Endothelial cell of umbilical vein (primary cell): Measurements from ENCODE around the gene CD80. TPM values are rescaled to one million over a fixed set of nuclear protein-coding genes. Genes with fewer than 3 reads are reported as not detected.

Experiments
- BruUV-seq: library from RNA; stranded (reverse); fragments of 400-500 nt; replicated peaks from 2 replicates; lab custom pipeline; 2021; lab: Mats Ljungman, UMichigan
- CTCF ChIA-PET: fragments of 300-600, 350-600 bp; sonication (Branson Sonifier 250); formaldehyde crosslinking; loops from one replicate; lab custom pipeline; 2021; ENCODE audit warnings: antibody characterized with exemption, inconsistent platforms; lab: Charles Lee
- POLR2A ChIA-PET: fragments of 300-600, 350-600 bp; sonication (Branson Sonifier 250); formaldehyde crosslinking; loops from one replicate; lab custom pipeline; 2021; ENCODE audit warnings: antibody characterized with exemption, inconsistent platforms; lab: Charles Lee
- DNase-seq: peaks from one replicate; pipeline ENCODE4 v3.0.0-alpha.2; 2011; ENCODE audit warnings: low read depth, low spot score
- FAIRE-seq: peaks from 2 replicates; lab custom pipeline; 2011; peaks lifted over from hg19 to GRCh38; lab: Jason Lieb, UNC
- H2AFZ ChIP-seq: 2 replicates; pipeline ENCODE4 v1.6.0; 2012; ENCODE audit warnings: low read depth, low read length, control low read depth, inconsistent platforms
- H3K27ac ChIP-seq: 2 replicates; pipeline ENCODE4 v1.5.1; 2011; ENCODE audit warnings: low read depth, mild to moderate bottlenecking, control low read depth, low read length, moderate library complexity; ENCODE audit not compliant: insufficient read depth
- H3K27me3 ChIP-seq, 2 experiments: 2 replicates each; pipeline versions ENCODE4 v1.6.0 to v1.6.1; 2011; ENCODE audit warnings: low read length in 2 of 2, mixed read lengths in 1 of 2; ENCODE audit not compliant: control insufficient read depth in 2 of 2, insufficient read depth in 2 of 2
- H3K36me3 ChIP-seq, 2 experiments: 2 replicates in 1 of 2; 3 replicates in 1 of 2; pipeline ENCODE4 v1.5.1; 2011; ENCODE audit warnings: low read length in 2 of 2, mild to moderate bottlenecking in 1 of 2, moderate library complexity in 1 of 2; ENCODE audit not compliant: control insufficient read depth in 2 of 2, insufficient read depth in 2 of 2; ENCODE audit errors: extremely low read depth in 1 of 2
- H3K4me1 ChIP-seq: 3 replicates; pipeline ENCODE4 v1.5.1; 2011; ENCODE audit warnings: mild to moderate bottlenecking, low read length; ENCODE audit not compliant: control insufficient read depth, insufficient read depth; ENCODE audit errors: extremely low read depth
- H3K4me2 ChIP-seq: 2 replicates; pipeline ENCODE4 v1.6.1; 2011; ENCODE audit warnings: low read length, control low read depth, mixed read lengths; ENCODE audit not compliant: insufficient read depth
- H3K4me3 ChIP-seq, 3 experiments: fragments of 200-600 bp in 1 of 3; sonication (generic), shearing (Covaris generic) in 1 of 3; replicated peaks in 1 of 3; 2 replicates each; pipeline ENCODE4 v1.5.1; 2011 to 2016; ENCODE audit warnings: control low read depth in 3 of 3, low read length in 3 of 3, mild to moderate bottlenecking in 2 of 3, inconsistent platforms in 1 of 3, low read depth in 1 of 3, moderate library complexity in 1 of 3; ENCODE audit not compliant: insufficient read depth in 1 of 3
- H3K79me2 ChIP-seq: 2 replicates; pipeline ENCODE4 v1.6.0; 2012; ENCODE audit warnings: low read length, inconsistent platforms; ENCODE audit not compliant: control insufficient read depth, insufficient read depth
- H3K9ac ChIP-seq: replicated peaks from 2 replicates; pipeline ENCODE3; 2011; ENCODE audit warnings: low read length, control low read depth; ENCODE audit not compliant: insufficient read depth; ENCODE audit errors: extremely low read depth
- H3K9me1 ChIP-seq: replicated peaks from 3 replicates; pipeline ENCODE4 v1.6.0; 2011; ENCODE audit warnings: mild to moderate bottlenecking, low read length; ENCODE audit not compliant: control insufficient read depth, insufficient read depth; ENCODE audit errors: extremely low read depth
- H3K9me3 ChIP-seq: replicated peaks from 2 replicates; pipeline ENCODE4 v1.5.1; 2012; ENCODE audit warnings: low read length, inconsistent platforms; ENCODE audit not compliant: control insufficient read depth, insufficient read depth
- H4K20me1 ChIP-seq: replicated peaks from 2 replicates; pipeline ENCODE3; 2011; ENCODE audit warnings: mild to moderate bottlenecking, low read length; ENCODE audit not compliant: control insufficient read depth, insufficient read depth; ENCODE audit errors: extremely low read depth
- EZH2 ChIP-seq: IDR thresholded peaks from 2 replicates; pipeline ENCODE4 v1.6.1; 2012; ENCODE audit warnings: borderline replicate concordance, low read depth, mild to moderate bottlenecking, moderate library complexity, low read length, inconsistent platforms; ENCODE audit not compliant: severe bottlenecking
- FOS ChIP-seq: IDR thresholded peaks from 2 replicates; pipeline ENCODE4 v1.6.1; 2011; ENCODE audit warnings: mild to moderate bottlenecking, low read length, moderate library complexity, borderline replicate concordance; ENCODE audit not compliant: insufficient read depth
- GATA2 ChIP-seq: IDR thresholded peaks from 2 replicates; pipeline ENCODE4 v1.7.0; 2011; ENCODE audit warnings: low read depth, mild to moderate bottlenecking, moderate library complexity, mixed read lengths, low read length; ENCODE audit not compliant: insufficient read length, insufficient read depth
- JUN ChIP-seq: IDR thresholded peaks from 2 replicates; pipeline ENCODE4 v1.6.1; 2011; ENCODE audit warnings: borderline replicate concordance, low read depth; ENCODE audit not compliant: insufficient read length, insufficient read depth
- MYC ChIP-seq: IDR thresholded peaks from one replicate; pipeline ENCODE4 v1.6.1; 2011; ENCODE audit warnings: mild to moderate bottlenecking, low read depth, low read length
- POLR2A ChIP-seq: IDR thresholded peaks from 2 replicates; pipeline ENCODE4 v1.6.1; 2012; ENCODE audit warnings: low read depth, mild to moderate bottlenecking, control low read depth, low read length
- POLR2AphosphoS5 ChIP-seq: IDR thresholded peaks from 2 replicates; pipeline ENCODE4 v1.6.1; 2012; ENCODE audit warnings: low read depth, mild to moderate bottlenecking, control low read depth, low read length, moderate library complexity; ENCODE audit not compliant: insufficient read depth
- dilution Hi-C: fragments of 300-500 bp; cut with MboI; formaldehyde crosslinking; loops from one replicate; pipeline ENCODE4 v1.15.0; 2019; ENCODE audit warnings: low sequenced_read_pairs; ENCODE audit not compliant: extremely low pct_ligation_motif_present
- intact Hi-C: fragments of 100-400 bp; cut with micrococcal nuclease; formaldehyde crosslinking; loops from one replicate; pipeline ENCODE4 v1.10.0; 2022
- polyA plus RNA-seq, 4 experiments: library from polyadenylated mRNA; depleted of rRNA in 3 of 4; stranded (reverse) in 3 of 4; unstranded in 1 of 4; fragments of >200 nt; gene quantifications; 2 replicates each; pipeline versions ENCODE4 v1.2.1 to v1.2.3, GENCODE V29; 2011 to 2012; ENCODE audit warnings: missing spikeins in 1 of 4
- total RNA-seq: library from RNA; stranded (reverse); gene quantifications from 2 replicates; pipeline ENCODE4 v1.2.3, GENCODE V29; 2021
- TF ChIP-seq, protein P1 (sequence below): IDR thresholded peaks from 2 replicates; pipeline ENCODE4 v1.6.1; 2011; ENCODE audit not compliant: insufficient read depth, insufficient read length
- TF ChIP-seq, protein P2 (sequence below), 2 donors: IDR thresholded peaks; 1 replicate in 1 of 2; 2 replicates in 1 of 2; pipeline ENCODE4 v1.5.1; 2011; ENCODE audit warnings: low read length in 2 of 2, mild to moderate bottlenecking in 2 of 2, moderate library complexity in 2 of 2, control low read depth in 1 of 2, inconsistent platforms in 1 of 2, low read depth in 1 of 2; ENCODE audit not compliant: insufficient read depth in 1 of 2; ENCODE audit errors: extremely low read depth in 1 of 2

The CD80 gene
- total and polyA plus RNA-seq, 2 donors (not counting 3 experiments of a cell fraction or from before 2014, with no cell fraction given): not detected

DNA sequence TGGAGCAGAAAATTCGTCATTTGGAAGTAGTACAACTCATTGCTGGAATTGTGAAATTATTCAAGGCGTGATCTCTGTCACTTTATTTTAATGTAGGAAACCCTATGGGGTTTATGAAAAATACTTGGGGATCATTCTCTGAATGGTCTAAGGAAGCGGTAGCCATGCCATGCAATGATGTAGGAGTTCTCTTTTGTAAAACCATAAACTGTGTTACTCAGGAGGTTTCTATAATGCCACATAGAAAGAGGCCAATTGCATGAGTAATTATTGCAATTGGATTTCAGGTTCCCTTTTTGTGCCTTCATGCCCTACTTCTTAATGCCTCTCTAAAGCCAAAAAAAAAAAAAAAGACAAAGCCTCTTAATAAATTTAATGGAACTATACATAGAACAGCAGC, 66.6 kb downstream of the CD80 start:
- peaks cover 6% of the 10 kb centered on the region for H3K4me1 ChIP-seq
- CTCF ChIA-PET: no interaction called here

More for the DNA sequence above, 66.6 kb downstream of the CD80 start:
- no peaks in the 10 kb centered on the region for H3K9me3 ChIP-seq
- no peak overlapping the region for H3K27ac ChIP-seq
- no TSS peak for BruUV-seq
- no peaks in the 10 kb centered on the region for H4K20me1 ChIP-seq
- DNase-seq: no peak
- dilution Hi-C loops: no loop called here
- TF ChIP-seq, protein P1, sequence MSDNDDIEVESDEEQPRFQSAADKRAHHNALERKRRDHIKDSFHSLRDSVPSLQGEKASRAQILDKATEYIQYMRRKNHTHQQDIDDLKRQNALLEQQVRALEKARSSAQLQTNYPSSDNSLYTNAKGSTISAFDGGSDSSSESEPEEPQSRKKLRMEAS: no peak
- TF ChIP-seq, protein P2, sequence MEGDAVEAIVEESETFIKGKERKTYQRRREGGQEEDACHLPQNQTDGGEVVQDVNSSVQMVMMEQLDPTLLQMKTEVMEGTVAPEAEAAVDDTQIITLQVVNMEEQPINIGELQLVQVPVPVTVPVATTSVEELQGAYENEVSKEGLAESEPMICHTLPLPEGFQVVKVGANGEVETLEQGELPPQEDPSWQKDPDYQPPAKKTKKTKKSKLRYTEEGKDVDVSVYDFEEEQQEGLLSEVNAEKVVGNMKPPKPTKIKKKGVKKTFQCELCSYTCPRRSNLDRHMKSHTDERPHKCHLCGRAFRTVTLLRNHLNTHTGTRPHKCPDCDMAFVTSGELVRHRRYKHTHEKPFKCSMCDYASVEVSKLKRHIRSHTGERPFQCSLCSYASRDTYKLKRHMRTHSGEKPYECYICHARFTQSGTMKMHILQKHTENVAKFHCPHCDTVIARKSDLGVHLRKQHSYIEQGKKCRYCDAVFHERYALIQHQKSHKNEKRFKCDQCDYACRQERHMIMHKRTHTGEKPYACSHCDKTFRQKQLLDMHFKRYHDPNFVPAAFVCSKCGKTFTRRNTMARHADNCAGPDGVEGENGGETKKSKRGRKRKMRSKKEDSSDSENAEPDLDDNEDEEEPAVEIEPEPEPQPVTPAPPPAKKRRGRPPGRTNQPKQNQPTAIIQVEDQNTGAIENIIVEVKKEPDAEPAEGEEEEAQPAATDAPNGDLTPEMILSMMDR (IDR thresholded peaks at IDR 0.05; ENCODE audit: extremely low read depth in 1 of 2, insufficient read depth in 1 of 2, low read depth in 1 of 2, low read length in 2 of 2): no peak
- TF ChIP-seq GATA2: no peak
- TF ChIP-seq POLR2A: no peak
- TF ChIP-seq POLR2AphosphoS5: no peak
- no peak for TF ChIP-seq EZH2
- TF ChIP-seq JUN: no peak
- no peak for TF ChIP-seq FOS
- TF ChIP-seq MYC: no peak
- no peak overlapping the region for H3K4me2 ChIP-seq
- no peak overlapping the region for H3K9ac ChIP-seq
- intact Hi-C loops: no loop called here
- no peaks in the 10 kb centered on the region for H3K9me1 ChIP-seq
- H3K27me3 ChIP-seq: no peaks in the 10 kb centered on the region
- POLR2A ChIA-PET: no interaction called here
- H3K36me3 ChIP-seq: no peaks in the 10 kb centered on the region
- H3K79me2 ChIP-seq: no peaks in the 10 kb centered on the region
- no peak overlapping the region for H3K4me3 ChIP-seq
- FAIRE-seq: no peak
- H2AFZ ChIP-seq: no peak overlapping the region
